ENCODE results near the gene ZNF768.
"Not testable (repeated sequence)": the region's sequence is repeated elsewhere in the genome, so short reads cannot be mapped to it uniquely, and the experiment has no call there.

Gene ZNF768

GRCh38 chr16:30555315-30556124, 29.2 kb upstream of the ZNF768 start:
- no peak for DNase-seq

GRCh38 chr16:30554557-30555314, 28.4 kb upstream of the ZNF768 start:
- DNase-seq = no peak

DNA sequence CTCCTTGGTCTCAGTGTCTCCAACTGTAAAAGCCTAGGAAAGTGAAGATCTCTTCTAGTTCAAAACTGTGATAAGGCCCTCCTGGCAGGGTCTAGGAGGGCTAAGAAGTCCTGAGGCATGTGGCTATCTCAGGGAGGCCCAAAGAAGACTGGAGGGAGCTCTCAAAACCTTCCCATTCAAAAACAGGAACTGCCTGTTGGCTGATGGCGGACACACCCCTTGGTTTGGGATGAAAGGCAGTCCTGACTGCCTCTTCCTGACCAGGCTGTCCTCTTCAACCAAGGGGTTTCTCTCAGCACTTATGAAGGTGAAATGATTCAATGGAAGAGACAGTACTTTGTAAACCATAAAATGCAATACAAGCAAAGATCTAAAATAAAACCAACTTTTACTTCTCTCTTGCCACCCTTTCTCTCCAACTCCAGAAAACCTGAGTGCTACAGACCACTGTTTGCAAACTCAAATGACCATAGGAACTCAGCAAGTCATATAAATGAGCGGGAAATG, 27.1 kb upstream of the ZNF768 start:
- no peak for DNase-seq

- no peak for DNase-seq
Measured at GRCh38 chr16:30552956-30553355, 26.6 kb upstream of the ZNF768 start.

DNA sequence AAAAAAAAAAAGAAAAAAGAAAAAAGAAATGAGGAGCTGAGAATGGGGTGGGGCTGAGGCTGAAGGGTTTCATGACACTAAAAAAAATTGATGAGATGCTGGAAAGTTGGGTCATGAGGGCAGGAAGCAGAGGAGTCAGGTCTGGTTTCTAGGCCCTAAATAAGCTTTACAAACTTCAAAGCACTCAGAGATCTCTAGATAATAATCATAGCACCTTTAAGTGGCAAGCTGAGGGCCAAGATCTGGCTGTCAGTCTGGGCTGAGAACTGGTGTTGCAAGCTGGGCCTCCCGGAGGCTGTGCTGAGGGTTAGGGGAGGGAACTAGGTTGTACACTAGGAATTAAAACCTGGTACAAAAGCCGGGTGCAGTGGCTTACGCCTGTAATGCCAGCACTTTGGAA, 25.4 kb upstream of the ZNF768 start:
- peak; percentile 53 for DNase-seq

GRCh38 chr16:30548416-30549253, 22.3 kb upstream of the ZNF768 start:
- DNase-seq = no peak

DNA sequence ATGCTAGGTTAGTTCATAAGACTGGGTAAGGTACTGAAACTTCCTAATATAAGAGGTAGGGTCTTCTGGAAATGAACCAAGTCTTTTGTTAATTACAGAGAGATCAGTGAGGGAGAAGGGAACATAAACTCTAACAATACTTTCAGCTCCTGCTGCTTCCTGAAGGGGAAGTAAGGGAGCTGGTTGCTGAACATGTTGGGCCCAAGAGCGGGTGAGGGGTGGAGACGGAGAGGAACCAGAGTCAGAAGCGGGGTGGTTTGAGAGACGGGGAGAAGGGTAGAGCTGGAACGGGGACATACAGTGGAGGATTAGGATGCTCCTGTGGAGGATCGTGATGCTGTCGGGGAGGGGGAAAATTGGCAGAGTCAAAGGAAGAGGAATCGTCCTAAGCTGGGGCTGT, 19.7 kb upstream of the ZNF768 start:
- no peak for DNase-seq

- no peak for DNase-seq
Measured at GRCh38 chr16:30543067-30543466, 16.7 kb upstream of the ZNF768 start.

- no peak for DNase-seq
Measured at GRCh38 chr16:30541502-30542329, 15.3 kb upstream of the ZNF768 start.

GRCh38 chr16:30540916-30541464, 14.6 kb upstream of the ZNF768 start:
- DNase-seq = not testable (repeated sequence)

GRCh38 chr16:30539986-30540526, 13.7 kb upstream of the ZNF768 start:
- DNase-seq = not testable (repeated sequence)

- DNase-seq = no peak
Measured at GRCh38 chr16:30539000-30539964, 12.9 kb upstream of the ZNF768 start.

- not testable (repeated sequence) for DNase-seq
Measured at GRCh38 chr16:30536391-30537024, 10.1 kb upstream of the ZNF768 start.

GRCh38 chr16:30535777-30536190, 9.4 kb upstream of the ZNF768 start:
- DNase-seq = peak; percentile 45

DNA sequence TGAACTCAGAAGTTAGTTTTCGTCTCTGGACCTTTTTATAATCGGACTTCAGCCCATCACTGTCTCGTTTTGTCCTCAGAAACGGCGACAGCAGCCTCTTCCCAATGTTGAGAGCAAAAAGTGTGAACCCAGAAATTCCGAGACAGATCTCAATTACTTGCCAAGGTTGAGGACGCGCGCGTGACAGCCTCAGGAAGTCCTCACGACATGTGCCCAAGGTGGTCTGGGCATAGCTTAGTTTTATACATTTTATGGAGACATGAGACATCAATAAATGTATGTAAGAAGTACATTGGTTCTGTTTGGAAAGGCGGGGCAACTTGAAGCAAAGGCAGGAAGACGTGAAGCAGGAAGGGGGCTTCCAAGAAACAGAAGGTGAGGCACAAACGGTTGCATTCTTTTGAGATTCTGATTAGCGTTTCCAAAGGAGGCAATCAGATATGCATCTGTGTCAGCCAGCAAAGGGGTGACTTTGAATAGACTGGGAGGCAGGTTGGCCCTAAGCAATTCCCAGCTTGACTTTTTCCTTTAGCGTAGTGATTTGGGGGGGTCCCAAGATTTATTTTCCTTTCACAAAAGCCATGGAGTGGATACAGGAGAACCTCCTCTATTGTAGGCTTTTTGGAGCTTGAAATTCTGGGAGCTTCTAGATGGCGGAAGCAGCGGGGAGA, 8.9 kb upstream of the ZNF768 start:
- no peak for DNase-seq

- DNase-seq = peak; percentile 88
Measured at GRCh38 chr16:30534368-30535105, 8.2 kb upstream of the ZNF768 start, which contains the start of gene ZNF747. Gene ZNF747, minus strand, starts transcription at chr16:30534858. Its CDS starts 179 bp downstream, at chr16:30534679.

DNA sequence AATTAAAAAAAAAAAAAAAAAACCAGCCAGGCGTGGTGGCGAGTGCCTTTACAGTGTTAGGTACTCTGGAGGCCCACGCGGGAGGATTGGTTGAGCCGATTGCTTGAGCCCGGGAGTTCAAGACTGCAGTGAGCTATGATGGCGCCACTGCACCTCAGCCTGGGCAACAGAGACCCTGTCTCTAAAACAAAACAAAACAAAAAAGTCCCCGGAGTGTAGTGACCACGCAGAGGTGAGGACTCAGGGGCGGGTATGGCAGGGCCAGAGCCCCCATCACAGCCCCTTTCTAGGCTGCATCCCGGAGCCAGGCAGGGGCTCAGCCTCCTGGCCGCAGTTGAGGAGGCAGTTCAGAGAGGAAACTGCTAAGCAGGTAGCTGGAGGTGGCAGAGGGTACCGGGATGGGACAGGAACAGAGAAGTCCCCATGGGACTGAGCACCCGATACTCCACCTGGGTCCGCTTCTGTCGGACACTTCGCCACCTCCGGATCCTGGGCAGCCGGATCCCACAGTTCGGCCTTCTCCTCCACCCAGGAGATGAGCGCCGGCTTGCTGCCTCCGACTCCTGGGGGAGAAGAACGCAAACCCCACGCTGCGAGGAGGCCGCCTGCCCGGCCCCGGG, 7.5 kb upstream of the ZNF768 start:
- no peak for DNase-seq

DNA sequence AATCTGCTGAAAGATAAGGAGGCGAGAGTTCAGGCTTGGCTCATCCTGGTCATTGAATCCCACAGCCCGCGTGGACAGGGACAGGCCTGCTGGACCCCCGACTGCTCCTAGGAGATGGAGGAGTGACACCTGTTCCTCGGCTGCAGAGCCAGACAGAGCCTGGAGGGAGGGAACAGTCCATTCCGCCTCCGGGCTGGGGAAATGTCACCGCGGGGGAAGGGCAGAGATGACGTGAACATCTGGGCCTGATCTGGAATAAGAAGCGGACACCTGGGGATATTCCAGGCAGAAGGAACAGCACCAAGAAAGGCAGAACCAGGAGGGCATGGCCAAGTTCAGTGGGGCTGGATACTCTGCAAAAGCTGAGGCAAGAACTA, 6.8 kb upstream of the ZNF768 start:
- no peak for DNase-seq
